Activated B cell treated with CpG ODN at 0.5 μM for 24 hours (primary cell): ENCODE results near the gene ARHGAP10. TPM values are rescaled to one million over a fixed set of nuclear protein-coding genes. Genes with fewer than 3 reads are reported as not detected.
"Not testable (repeated sequence)": the region's sequence is repeated elsewhere in the genome, so short reads cannot be mapped to it uniquely, and the experiment has no call there.

ENCODE experiments used
- ATAC-seq: fragments of 200-7000 bp; cut with Tn5 transposase; one replicate; pipeline ENCODE4 v1.10.0; 2021; ENCODE audit warnings: low read depth, mild to moderate bottlenecking, moderate library complexity
- CTCF ChIA-PET: fragments of 350-600 bp; sonication (Branson Sonifier 250); formaldehyde crosslinking; loops from one replicate; lab custom pipeline; 2021; ENCODE audit warnings: antibody characterized with exemption; lab: Charles Lee
- POLR2A ChIA-PET: fragments of 350-600 bp; sonication (Branson Sonifier 250); formaldehyde crosslinking; loops from one replicate; lab custom pipeline; 2021; ENCODE audit warnings: antibody characterized with exemption; lab: Charles Lee
- DNase-seq: peaks from one replicate; pipeline ENCODE4 v3.0.0; 2022
- H3K27ac Mint-ChIP-seq: one replicate; pipeline ENCODE4 v1.8.0; 2020; ENCODE audit warnings: mixed read lengths
- H3K27me3 Mint-ChIP-seq: one replicate; pipeline ENCODE4 v1.8.0; 2021; ENCODE audit warnings: mixed read lengths
- H3K36me3 Mint-ChIP-seq: one replicate; pipeline ENCODE4 v1.8.0; 2021; ENCODE audit warnings: low read depth, mixed read lengths
- H3K4me1 Mint-ChIP-seq: one replicate; pipeline ENCODE4 v1.8.0; 2021; ENCODE audit warnings: mixed read lengths
- H3K4me3 Mint-ChIP-seq: one replicate; pipeline ENCODE4 v1.8.0; 2020; ENCODE audit warnings: mild to moderate bottlenecking, mixed read lengths
- H3K9me3 Mint-ChIP-seq: one replicate; pipeline ENCODE4 v1.8.0; 2020; ENCODE audit warnings: mixed read lengths
- intact Hi-C: fragments of 100-400 bp; cut with micrococcal nuclease; formaldehyde crosslinking; loops from one replicate; pipeline ENCODE4 v1.15.1; 2024
- total RNA-seq: library from RNA; stranded (reverse); gene quantifications from 2 replicates; pipeline ENCODE4 v1.2.3, GENCODE V29; 2022
- TF ChIP-seq, protein P1 (sequence below): fragments of 200-600 bp; IDR thresholded peaks from one replicate; pipeline ENCODE4 v1.8.0; 2022; ENCODE audit warnings: antibody characterized with exemption, mild to moderate bottlenecking

The ARHGAP10 gene
- total RNA-seq, 1 donor from 2014 or later: 0.60 TPM

DNA sequence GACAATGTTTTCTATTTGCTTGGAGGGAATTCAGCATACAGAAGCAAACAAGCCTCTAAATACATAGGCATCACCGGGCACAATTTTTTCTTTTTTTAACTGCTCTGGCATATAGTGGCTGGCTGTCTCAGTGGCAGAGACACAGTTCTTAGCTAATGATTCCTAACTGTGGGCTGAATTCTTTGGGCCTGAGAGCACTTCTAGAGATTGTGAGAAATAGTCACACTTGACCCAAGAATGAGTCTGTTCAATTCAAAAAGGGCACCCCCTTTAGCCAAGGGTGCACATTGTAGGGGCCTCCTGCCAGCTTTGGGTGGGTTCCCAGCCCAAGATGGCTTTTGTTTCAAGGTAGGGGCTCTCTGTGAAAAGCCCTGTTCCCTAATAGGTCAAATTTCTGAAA is 345.7 kb downstream of the ARHGAP10 start:
- Mint-ChIP-seq H3K4me1 (no peaks in the 10 kb centered on the region), H3K36me3 (peaks cover 32% of the 10 kb centered on the region), H3K4me3 (no peak overlapping the region), H3K27ac (no peak overlapping the region), H3K9me3 (peaks cover 17% of the 10 kb centered on the region), H3K27me3 (no peaks in the 10 kb centered on the region)
- no peak for ATAC-seq
- TF ChIP-seq, protein P1, sequence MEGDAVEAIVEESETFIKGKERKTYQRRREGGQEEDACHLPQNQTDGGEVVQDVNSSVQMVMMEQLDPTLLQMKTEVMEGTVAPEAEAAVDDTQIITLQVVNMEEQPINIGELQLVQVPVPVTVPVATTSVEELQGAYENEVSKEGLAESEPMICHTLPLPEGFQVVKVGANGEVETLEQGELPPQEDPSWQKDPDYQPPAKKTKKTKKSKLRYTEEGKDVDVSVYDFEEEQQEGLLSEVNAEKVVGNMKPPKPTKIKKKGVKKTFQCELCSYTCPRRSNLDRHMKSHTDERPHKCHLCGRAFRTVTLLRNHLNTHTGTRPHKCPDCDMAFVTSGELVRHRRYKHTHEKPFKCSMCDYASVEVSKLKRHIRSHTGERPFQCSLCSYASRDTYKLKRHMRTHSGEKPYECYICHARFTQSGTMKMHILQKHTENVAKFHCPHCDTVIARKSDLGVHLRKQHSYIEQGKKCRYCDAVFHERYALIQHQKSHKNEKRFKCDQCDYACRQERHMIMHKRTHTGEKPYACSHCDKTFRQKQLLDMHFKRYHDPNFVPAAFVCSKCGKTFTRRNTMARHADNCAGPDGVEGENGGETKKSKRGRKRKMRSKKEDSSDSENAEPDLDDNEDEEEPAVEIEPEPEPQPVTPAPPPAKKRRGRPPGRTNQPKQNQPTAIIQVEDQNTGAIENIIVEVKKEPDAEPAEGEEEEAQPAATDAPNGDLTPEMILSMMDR: no peak
- ChIA-PET CTCF (no interaction called here), POLR2A (no interaction called here)
- DNase-seq: no peak
- intact Hi-C loops: no loop called here

DNA sequence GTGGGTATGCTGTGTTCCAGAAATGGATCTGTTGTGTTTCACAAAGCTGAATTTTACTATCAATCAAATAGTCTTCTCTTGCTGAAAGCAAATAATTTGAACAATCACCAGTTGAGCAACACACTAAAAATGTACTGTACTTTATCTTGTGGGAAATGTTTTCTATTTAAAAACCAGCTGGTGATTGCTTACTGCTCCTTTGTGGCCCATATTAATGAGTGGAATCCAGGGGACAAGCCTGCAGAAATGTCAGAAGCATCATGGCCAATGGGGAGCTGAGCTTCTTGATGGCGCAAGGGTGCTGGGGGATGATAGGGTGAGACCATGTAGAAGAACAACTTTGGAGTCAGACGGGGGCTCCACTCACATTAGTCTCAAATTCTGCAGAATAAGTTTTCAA is 346.2 kb downstream of the ARHGAP10 start:
- POLR2A ChIA-PET: no interaction called here
- TF ChIP-seq, protein P1: no peak
- intact Hi-C loops: no loop called here
- Mint-ChIP-seq H3K36me3 (peaks cover 32% of the 10 kb centered on the region), H3K9me3 (peaks cover 17% of the 10 kb centered on the region), H3K4me3 (no peak overlapping the region), H3K27me3 (no peaks in the 10 kb centered on the region), H3K27ac (no peak overlapping the region), H3K4me1 (no peaks in the 10 kb centered on the region)
- DNase-seq (no peak), ATAC-seq (no peak)
- CTCF ChIA-PET: no interaction called here

DNA sequence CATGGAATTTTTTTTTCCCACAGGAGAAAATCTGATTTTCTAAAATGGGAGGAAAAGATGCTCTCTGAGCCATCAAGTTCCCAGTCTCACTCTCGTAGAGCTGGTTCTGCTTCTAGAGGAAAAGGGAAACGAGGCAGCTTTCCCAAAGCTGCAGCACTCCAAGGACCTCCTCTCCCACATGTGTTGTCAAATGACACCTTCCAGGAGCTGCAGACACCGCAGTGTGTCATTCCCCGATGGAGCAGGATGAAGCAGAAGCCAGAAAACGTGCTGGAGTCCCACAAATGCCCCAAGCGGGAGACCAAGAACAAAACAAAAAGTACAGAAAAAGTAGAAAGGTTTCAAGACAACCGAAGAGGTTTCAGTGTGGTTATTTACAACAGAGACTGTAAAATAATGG is 348.1 kb downstream of the ARHGAP10 start:
- intact Hi-C loops: no loop called here
- Mint-ChIP-seq H3K27ac (no peak overlapping the region), H3K4me3 (no peak overlapping the region), H3K4me1 (no peaks in the 10 kb centered on the region), H3K27me3 (no peaks in the 10 kb centered on the region), H3K36me3 (peaks cover 34% of the 10 kb centered on the region), H3K9me3 (peaks cover 11% of the 10 kb centered on the region)
- ATAC-seq (no peak), DNase-seq (no peak)
- TF ChIP-seq, protein P1: no peak
- POLR2A ChIA-PET: no interaction called here
- CTCF ChIA-PET: no interaction called here

DNA sequence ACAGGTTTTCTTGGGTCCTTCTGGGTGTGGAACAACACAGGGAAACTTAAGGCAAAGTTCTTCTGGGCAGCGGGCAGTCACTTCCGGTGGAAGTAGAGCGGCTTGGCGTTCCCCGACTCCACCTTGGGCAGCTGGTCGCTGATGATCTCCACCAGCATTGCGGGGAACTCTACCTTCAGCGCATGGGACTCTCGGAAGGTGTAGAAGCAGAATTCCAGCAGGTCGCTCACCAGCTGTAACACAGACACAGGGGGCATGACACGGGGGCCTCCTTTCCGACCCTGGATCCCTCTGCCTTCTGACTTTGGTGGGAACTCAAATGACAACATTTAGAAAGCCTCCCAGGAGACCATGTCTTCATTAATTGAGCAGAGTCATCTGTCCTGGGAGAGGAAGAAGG is 349.4 kb downstream of the ARHGAP10 start:
- ChIA-PET POLR2A (no interaction called here), CTCF (no interaction called here)
- H3K4me3 Mint-ChIP-seq: no peak overlapping the region

DNA sequence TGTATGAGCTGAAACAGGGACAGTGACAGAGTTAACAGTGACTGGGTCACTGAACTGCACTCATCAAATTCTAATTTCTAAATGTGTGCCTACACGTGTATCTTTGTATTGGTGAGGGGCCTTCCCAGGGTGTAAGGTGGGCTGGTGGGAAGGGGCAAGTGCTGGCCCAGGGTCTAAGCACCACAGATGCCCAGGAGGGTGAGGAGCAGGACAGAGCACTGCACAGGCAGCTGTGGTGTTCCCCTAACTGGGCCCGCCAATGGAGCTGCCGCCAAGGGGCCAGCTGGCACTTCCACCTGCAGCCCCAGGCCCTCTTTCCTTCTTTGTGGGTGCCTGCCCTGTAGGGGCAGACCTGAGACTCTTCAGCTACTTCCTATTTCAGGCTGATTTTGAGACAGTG is 349.9 kb downstream of the ARHGAP10 start:
- peaks cover under 1% of the 10 kb centered on the region for H3K4me1 Mint-ChIP-seq
- CTCF ChIA-PET: no interaction called here
- no peaks in the 10 kb centered on the region for H3K27me3 Mint-ChIP-seq
- no peak overlapping the region for H3K27ac Mint-ChIP-seq
- no peak overlapping the region for H3K4me3 Mint-ChIP-seq
- TF ChIP-seq, protein P1: no peak
- ATAC-seq (no peak), DNase-seq (no peak)
- intact Hi-C loops: no loop called here
- POLR2A ChIA-PET: no interaction called here
- H3K9me3 Mint-ChIP-seq: peaks cover 1% of the 10 kb centered on the region
- H3K36me3 Mint-ChIP-seq: peaks cover 34% of the 10 kb centered on the region

More for the DNA sequence above, 349.4 kb downstream of the ARHGAP10 start:
- no peaks in the 10 kb centered on the region for H3K4me1 Mint-ChIP-seq
- H3K27me3 Mint-ChIP-seq: no peaks in the 10 kb centered on the region
- ATAC-seq (no peak), DNase-seq (no peak)
- H3K9me3 Mint-ChIP-seq: peaks cover 2% of the 10 kb centered on the region
- intact Hi-C loops: no loop called here
- H3K36me3 Mint-ChIP-seq: peaks cover 34% of the 10 kb centered on the region
- no peak overlapping the region for H3K27ac Mint-ChIP-seq
- TF ChIP-seq, protein P1: no peak

DNA sequence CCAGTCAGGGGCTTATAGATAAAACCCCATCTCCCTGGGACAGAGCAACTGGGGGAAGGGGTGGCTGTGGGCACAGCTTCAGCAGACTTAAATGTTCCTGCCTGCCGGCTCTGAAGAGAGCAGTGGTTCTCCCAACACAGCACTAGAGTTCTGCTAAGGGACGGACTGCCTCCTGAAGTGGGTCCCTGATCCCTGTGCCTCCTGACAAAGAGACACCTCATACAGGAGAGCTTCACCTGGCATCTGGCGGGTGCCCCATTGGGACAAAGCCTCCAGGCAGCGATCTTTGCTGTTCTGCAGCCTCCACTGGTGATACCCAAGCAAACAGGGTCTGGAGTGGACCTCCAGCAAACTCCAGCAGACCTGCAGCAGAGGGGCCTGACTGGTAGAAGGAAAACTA is 351.2 kb downstream of the ARHGAP10 start:
- CTCF ChIA-PET: not testable (repeated sequence)

More for the DNA sequence above, 351.2 kb downstream of the ARHGAP10 start:
- H3K9me3 Mint-ChIP-seq, H3K27me3 Mint-ChIP-seq, H3K4me3 Mint-ChIP-seq, H3K4me1 Mint-ChIP-seq, DNase-seq, ATAC-seq, H3K27ac Mint-ChIP-seq, POLR2A ChIA-PET, intact Hi-C loops: not testable (repeated sequence)
- peaks cover 30% of the 10 kb centered on the region for H3K36me3 Mint-ChIP-seq
